ENCODE data around the gene AOAH. TPM values are rescaled to one million over a fixed set of nuclear protein-coding genes. Genes with fewer than 3 reads are reported as not detected.

Gene AOAH
- total RNA-seq, 1 experiment from 2014 or later = not detected

DNA sequence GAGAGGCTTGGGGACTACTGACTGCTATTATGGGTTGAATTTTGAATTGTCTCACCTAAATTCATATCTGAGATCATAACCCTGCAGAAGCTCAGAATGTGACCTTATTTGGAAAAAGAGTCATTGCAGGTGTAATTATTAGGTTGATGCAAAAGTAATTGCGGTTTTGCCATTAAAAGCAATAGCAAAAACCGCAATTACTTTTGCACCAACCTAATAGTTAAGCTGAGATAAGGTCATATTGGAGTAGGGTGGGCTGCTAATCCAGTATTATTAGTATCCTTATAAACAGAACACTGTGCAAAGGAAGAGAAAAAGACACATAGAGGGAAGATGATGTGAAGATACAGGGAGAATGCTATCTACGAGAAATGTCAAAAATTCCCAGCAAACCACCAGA, 82.3 kb downstream of the AOAH start:
- DNase-seq = no peak
- POLR2A ChIA-PET = no interaction called here
- CTCF ChIA-PET = no interaction called here
- Mint-ChIP-seq H3K9me3 (ENCODE audit: unreplicated experiment) (no peaks in the 10 kb centered on the region), H3K36me3 (ENCODE audit: insufficient read depth, unreplicated experiment) (no peaks in the 10 kb centered on the region), H3K4me1 (ENCODE audit: low read depth, unreplicated experiment) (no peaks in the 10 kb centered on the region), H3K27me3 (ENCODE audit: insufficient read depth, unreplicated experiment) (peaks cover 2% of the 10 kb centered on the region), H3K27ac (ENCODE audit: unreplicated experiment) (no peak overlapping the region), H3K4me3 (ENCODE audit: unreplicated experiment) (no peak overlapping the region)
- Histone ChIP-seq H3K36me3 (ENCODE audit: control insufficient read depth, insufficient read depth, low read length) (no peaks in the 10 kb centered on the region), H3K4me1 (no peaks in the 10 kb centered on the region), H3K9me3 (no peaks in the 10 kb centered on the region), H3K27me3 (replicated peaks; ENCODE audit: control insufficient read depth, insufficient read depth, low read length) (no peaks in the 10 kb centered on the region), H3K4me3 (ENCODE audit: low read depth, low read length) (no peak overlapping the region)
- TF ChIP-seq, protein P1, sequence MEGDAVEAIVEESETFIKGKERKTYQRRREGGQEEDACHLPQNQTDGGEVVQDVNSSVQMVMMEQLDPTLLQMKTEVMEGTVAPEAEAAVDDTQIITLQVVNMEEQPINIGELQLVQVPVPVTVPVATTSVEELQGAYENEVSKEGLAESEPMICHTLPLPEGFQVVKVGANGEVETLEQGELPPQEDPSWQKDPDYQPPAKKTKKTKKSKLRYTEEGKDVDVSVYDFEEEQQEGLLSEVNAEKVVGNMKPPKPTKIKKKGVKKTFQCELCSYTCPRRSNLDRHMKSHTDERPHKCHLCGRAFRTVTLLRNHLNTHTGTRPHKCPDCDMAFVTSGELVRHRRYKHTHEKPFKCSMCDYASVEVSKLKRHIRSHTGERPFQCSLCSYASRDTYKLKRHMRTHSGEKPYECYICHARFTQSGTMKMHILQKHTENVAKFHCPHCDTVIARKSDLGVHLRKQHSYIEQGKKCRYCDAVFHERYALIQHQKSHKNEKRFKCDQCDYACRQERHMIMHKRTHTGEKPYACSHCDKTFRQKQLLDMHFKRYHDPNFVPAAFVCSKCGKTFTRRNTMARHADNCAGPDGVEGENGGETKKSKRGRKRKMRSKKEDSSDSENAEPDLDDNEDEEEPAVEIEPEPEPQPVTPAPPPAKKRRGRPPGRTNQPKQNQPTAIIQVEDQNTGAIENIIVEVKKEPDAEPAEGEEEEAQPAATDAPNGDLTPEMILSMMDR (IDR thresholded peaks at IDR 0.05; ENCODE audit: insufficient read depth in 1 of 2, low read depth in 1 of 2, low read length in 1 of 2, severe bottlenecking in 1 of 2, unreplicated experiment in 1 of 2) = no peak
- intact Hi-C loops (cut with micrococcal nuclease; ENCODE audit: unreplicated experiment) = no loop called here
- BruUV-seq (replicated peaks) = no TSS peak

DNA sequence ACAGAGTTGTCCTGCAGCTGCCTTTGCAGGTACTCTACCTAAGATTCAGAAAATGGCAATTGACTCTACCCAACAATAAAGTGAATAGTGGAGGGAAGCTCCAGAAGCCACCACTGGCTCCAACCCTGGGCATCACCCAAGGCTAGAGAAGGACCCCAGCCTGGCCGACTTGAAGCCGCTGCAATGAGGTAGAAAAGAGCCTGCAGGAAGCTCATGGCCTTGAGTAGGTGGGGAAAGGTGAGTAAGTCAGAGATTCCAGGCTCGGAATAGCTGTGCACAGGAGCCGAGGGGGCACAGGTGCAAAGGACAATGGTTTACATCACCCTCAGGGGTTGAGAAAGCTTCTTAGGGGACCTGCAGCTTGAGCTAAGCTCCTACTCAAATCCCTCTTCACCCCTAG, 83.6 kb downstream of the AOAH start:
- H3K27me3 ChIP-seq (replicated peaks; ENCODE audit: control insufficient read depth, insufficient read depth, low read length) = no peaks in the 10 kb centered on the region
- Mint-ChIP-seq H3K36me3 (ENCODE audit: insufficient read depth, unreplicated experiment) (no peaks in the 10 kb centered on the region), H3K9me3 (ENCODE audit: unreplicated experiment) (no peaks in the 10 kb centered on the region), H3K4me3 (ENCODE audit: unreplicated experiment) (no peak overlapping the region), H3K4me1 (ENCODE audit: low read depth, unreplicated experiment) (no peaks in the 10 kb centered on the region), H3K27me3 (ENCODE audit: insufficient read depth, unreplicated experiment) (peaks cover 2% of the 10 kb centered on the region), H3K27ac (ENCODE audit: unreplicated experiment) (no peak overlapping the region)
- no peaks in the 10 kb centered on the region for H3K4me1 ChIP-seq
- no peaks in the 10 kb centered on the region for H3K9me3 ChIP-seq
- BruUV-seq (replicated peaks) = no TSS peak
- TF ChIP-seq, protein P1 (IDR thresholded peaks at IDR 0.05; ENCODE audit: insufficient read depth in 1 of 2, low read depth in 1 of 2, low read length in 1 of 2, severe bottlenecking in 1 of 2, unreplicated experiment in 1 of 2) = no peak
- intact Hi-C loops (cut with micrococcal nuclease; ENCODE audit: unreplicated experiment) = no loop called here
- DNase-seq = no peak
- no peaks in the 10 kb centered on the region for H3K36me3 ChIP-seq (ENCODE audit: control insufficient read depth, insufficient read depth, low read length)
- CTCF ChIA-PET = interaction anchor here (0.6 kb wide), 1 partner anchor 377 kb away, joined by 3 read pairs; no protein-coding TSS in a partner anchor
- H3K4me3 ChIP-seq (ENCODE audit: low read depth, low read length) = no peak overlapping the region
- POLR2A ChIA-PET = no interaction called here

DNA sequence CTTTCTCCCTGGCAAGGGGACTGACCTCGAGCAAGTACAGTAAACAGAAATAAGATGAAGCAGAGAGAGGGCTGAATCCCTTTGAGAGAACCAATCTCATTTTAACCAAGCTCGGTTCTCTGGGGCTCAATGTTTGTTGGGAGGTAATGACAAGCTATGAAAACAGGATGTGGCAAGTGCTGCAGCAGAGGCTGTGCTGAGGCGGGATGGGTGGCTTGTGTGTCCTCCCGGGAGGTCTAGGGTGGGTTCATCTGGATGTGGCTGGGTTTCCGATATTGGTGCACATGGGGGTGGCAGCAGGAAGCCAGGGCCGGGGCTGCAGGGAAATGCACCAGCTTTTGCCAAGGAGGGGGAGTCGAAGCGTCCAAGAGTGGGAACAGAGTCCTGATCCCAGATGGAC, 84.5 kb downstream of the AOAH start:
- Mint-ChIP-seq H3K4me1 (ENCODE audit: low read depth, unreplicated experiment) (no peaks in the 10 kb centered on the region), H3K27ac (ENCODE audit: unreplicated experiment) (no peak overlapping the region), H3K9me3 (ENCODE audit: unreplicated experiment) (no peaks in the 10 kb centered on the region), H3K36me3 (ENCODE audit: insufficient read depth, unreplicated experiment) (no peaks in the 10 kb centered on the region), H3K27me3 (ENCODE audit: insufficient read depth, unreplicated experiment) (no peaks in the 10 kb centered on the region), H3K4me3 (ENCODE audit: unreplicated experiment) (no peak overlapping the region)
- BruUV-seq (replicated peaks) = no TSS peak
- H3K4me3 ChIP-seq (ENCODE audit: low read depth, low read length) = no peak overlapping the region
- H3K27me3 ChIP-seq (replicated peaks; ENCODE audit: control insufficient read depth, insufficient read depth, low read length) = no peaks in the 10 kb centered on the region
- no peaks in the 10 kb centered on the region for H3K9me3 ChIP-seq
- H3K4me1 ChIP-seq = no peaks in the 10 kb centered on the region
- ChIA-PET POLR2A (no interaction called here), CTCF (no interaction called here)
- TF ChIP-seq, protein P1 (IDR thresholded peaks at IDR 0.05; ENCODE audit: insufficient read depth in 1 of 2, low read depth in 1 of 2, low read length in 1 of 2, severe bottlenecking in 1 of 2, unreplicated experiment in 1 of 2) = no peak
- intact Hi-C loops (cut with micrococcal nuclease; ENCODE audit: unreplicated experiment) = no loop called here
- H3K36me3 ChIP-seq (ENCODE audit: control insufficient read depth, insufficient read depth, low read length) = no peaks in the 10 kb centered on the region
- no peak for DNase-seq

All from Caco-2 (cell line).